Heart left ventricle (tissue), 13 donors: Measurements from ENCODE around the gene MAN2A2.

Source experiments
- POLR2A ChIP-seq, 2 donors: fragments of 450-650 bp; IDR thresholded peaks; one replicate each; pipeline ENCODE4 v1.6.1; 2017; ENCODE audit warnings: antibody characterized with exemption in 2 of 2, mild to moderate bottlenecking in 2 of 2, moderate library complexity in 2 of 2
- TF ChIP-seq, protein P1 (sequence below), 12 donors: fragments of 200-600 bp; sonication (generic) in 4 of 12; IDR thresholded peaks; one replicate each; pipeline versions ENCODE4 v1.5.0 to v1.8.0; 2018 to 2022; ENCODE audit warnings: antibody characterized with exemption in 12 of 12, mild to moderate bottlenecking in 5 of 12
- donor health status: ischemic (EF 13 %, LVEDD 7.1; RV severe dilation, severe dysfunction).
- donor health status: DM: no; HTN: yes; CAD: no.
- donor health status: DM: no; HTN: no; CAD: no.
- donor health status: ischemic (EF 25% LVEDD 6.9; RV normal size, moderate dysfunction).
- donor health status: ischemic (EF 25% LVEDD 5.7; RV mildly dilated, moderate dysfunction).
- donor health status: ischemic (EF 35%, LVEDD 5.7; RV mildly dilated, moderate dysfunction).
- donor health status: nonischemic (EF 11% LVEDD 7.7; RV severe dilation, severe dysfunction).
- donor health status: DM: yes; HTN: yes; CAD: no.
- donor health status: PGD.
- donor health status: ischemic (EF 29% LVEDD 5.4; RV normal size, mild dysfunction).
- donor health status: nonischemic (EF 23%, LVEDD 6.1; RV moderate dilation, normal function).

DNA sequence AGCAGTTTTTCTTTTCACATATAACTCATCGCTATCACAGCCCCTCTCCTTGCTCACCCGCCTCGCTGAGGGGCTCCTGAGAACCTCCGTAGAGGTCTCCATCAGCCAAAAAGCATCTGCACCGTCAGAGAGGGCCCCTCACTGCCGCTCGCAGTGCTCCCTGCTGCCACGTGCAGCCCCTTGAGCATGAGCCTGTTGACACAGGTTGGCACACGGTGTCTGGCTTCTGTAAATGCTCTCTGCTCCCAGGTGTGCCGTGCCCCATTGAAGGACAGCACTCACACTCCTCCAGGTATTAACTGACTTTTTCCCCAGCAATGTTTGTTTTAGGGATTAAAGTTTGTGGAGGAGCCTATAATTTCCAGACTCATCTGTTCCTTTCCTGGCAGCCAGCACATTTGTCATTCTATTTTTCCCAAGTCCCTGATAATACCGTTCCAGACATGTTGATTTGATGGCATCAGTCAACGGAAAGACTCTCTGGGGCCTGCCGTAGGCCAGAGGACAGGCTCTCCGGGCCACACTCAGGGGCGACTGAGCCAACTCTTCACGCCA is 36.9 kb upstream of the MAN2A2 start:
- no peak for TF ChIP-seq POLR2A (IDR thresholded peaks at IDR 0.05)
- TF ChIP-seq, protein P1, sequence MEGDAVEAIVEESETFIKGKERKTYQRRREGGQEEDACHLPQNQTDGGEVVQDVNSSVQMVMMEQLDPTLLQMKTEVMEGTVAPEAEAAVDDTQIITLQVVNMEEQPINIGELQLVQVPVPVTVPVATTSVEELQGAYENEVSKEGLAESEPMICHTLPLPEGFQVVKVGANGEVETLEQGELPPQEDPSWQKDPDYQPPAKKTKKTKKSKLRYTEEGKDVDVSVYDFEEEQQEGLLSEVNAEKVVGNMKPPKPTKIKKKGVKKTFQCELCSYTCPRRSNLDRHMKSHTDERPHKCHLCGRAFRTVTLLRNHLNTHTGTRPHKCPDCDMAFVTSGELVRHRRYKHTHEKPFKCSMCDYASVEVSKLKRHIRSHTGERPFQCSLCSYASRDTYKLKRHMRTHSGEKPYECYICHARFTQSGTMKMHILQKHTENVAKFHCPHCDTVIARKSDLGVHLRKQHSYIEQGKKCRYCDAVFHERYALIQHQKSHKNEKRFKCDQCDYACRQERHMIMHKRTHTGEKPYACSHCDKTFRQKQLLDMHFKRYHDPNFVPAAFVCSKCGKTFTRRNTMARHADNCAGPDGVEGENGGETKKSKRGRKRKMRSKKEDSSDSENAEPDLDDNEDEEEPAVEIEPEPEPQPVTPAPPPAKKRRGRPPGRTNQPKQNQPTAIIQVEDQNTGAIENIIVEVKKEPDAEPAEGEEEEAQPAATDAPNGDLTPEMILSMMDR (IDR thresholded peaks at IDR 0.05), result no peak
